TTC549 (cell line): ENCODE measurements around the gene COMMD1.
"Not testable (repeated sequence)": the region's sequence is repeated elsewhere in the genome, so short reads cannot be mapped to it uniquely, and the experiment has no call there.

ENCODE experiments used
- FAIRE-seq: peaks from 2 replicates; lab custom pipeline; 2012; peaks lifted over from hg19 to GRCh38; lab: Jason Lieb, UNC

COMMD1 gene

GRCh38 chr2:61905372-61906185, at the start of gene COMMD1:
Gene COMMD1 (plus strand): TSS chr2:61905674. CDS start chr2:61905679, 5 bp downstream.
- FAIRE-seq = no peak

DNA sequence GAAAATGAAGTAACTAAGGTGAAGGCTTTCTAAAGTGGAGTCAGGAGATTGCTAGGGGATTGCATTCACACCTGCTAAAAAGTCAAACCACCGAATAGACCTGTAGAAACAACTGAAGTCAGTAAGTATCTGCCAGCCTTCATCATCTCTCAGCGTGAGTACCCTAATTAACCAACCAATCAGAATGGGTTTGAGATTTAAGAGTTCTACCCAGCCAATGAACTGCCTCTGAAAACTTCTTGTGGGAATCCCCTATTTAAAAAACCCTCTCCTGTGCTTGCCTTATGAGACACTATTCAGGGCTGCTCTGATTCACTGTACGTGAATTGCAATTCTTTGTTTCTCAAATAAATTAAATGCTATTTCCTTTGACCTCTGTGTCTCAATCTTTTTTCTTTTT, 48.2 kb upstream of the COMMD1 start:
- no peak for FAIRE-seq

GRCh38 chr2:61862085-61862484, 43.4 kb upstream of the COMMD1 start:
- FAIRE-seq = no peak

- FAIRE-seq = not testable (repeated sequence)
Measured at GRCh38 chr2:61866482-61867089, 38.9 kb upstream of the COMMD1 start.

DNA sequence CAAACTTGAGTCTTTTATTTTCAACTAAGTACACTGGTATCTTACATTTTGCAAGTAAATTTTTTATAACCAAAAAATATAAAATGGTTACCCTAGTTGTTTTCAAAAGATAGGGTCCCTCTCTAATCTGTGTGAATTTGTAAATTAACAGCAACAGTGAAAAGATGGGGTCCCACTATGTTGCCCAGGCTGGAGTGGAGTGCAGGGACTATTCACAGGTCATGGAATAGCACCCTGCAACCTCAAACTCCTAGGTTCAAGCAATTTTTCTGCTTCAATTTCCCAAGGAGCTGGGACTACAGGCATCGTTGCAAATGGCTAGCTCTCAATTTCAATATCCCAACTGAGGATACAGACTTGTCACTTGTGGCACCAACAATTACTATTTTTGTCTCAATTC, 29.1 kb upstream of the COMMD1 start:
- no peak for FAIRE-seq

DNA sequence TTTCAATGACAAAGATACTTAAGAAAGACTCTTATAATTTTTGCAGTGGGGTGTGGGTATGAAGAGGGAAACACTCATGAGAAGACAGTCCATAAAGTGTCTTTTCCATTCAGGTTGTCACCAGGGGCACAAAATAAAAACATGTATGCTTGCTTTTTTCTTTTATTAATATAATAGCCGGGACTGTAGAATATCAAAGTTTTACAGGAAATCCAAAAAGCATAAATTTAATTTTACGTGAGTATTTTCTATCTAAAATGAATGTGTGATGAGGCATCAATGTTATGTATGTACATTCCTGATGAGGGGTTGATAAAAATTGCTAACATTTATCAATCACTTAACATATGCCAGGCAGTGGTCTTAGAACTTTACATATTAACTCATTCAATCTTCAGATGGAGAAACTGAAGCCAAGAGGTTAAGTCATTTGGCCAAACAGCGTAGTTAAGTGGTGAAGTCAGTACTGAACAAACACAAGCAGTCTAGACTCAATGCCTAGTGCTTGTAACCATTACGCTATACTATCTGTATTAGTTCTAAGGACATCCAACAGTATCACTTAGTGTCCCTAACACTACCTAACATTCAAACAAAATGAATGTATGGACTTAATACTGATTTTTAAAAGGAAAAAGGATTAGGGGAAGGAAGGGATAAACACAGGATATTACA, 27.8 kb upstream of the COMMD1 start:
- FAIRE-seq = no peak

DNA sequence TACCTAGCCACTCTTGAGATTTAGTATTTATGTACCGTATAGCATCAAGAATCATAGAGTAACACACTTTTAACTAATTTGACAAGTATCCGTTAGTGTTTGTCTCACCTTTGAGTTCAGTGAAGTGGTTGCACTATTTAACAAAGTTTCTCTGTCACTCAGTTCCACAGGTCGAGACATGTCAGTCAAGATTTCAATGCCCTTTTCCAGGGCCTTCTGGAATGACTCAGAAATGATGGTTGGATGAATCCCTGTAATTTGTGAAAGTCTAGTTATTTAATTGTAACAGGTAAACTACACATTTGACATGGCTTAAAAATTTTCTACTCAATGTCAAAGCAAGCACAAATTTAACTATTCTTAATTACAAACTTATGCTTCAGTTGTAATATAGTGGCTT, 26.7 kb upstream of the COMMD1 start:
- no peak for FAIRE-seq

GRCh38 chr2:61879351-61879750, 26.1 kb upstream of the COMMD1 start:
- not testable (repeated sequence) for FAIRE-seq

- FAIRE-seq = no peak
Measured at GRCh38 chr2:61882850-61883249, 22.6 kb upstream of the COMMD1 start.

DNA sequence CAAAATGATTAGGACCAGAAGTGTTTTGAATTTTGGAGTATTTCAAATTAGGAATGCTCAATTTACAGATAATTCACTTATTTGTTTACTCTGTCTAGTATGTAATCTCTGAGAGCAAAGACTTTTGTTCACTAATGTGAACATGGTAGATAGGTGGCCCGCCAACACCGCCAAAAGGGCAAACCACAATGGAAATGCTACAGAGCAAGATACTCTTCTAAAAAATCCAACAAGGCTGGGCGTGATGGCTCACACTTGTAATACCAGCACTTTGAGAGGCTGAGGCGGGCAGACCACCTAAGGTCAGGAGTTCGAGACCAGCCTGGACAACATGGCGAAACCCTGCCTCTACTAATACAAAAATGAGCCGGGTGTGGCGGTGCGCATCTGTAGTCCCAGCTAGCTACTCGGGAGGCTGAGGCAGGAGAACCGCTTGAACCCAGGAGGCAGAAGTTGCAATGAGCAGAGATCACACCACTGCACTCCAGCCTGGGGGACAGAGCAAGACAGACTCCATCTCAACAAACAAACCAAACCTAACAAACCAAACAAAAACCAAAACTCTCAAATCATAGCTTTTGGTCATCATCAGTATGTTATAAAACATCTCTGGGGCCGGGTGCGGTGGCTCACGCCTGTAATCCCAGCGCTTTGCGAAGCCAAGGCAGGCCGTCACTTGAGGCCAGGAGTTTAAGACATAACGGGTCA, 19.4 kb upstream of the COMMD1 start:
- no peak for FAIRE-seq

- no peak for FAIRE-seq
Measured at GRCh38 chr2:61887717-61888266, 17.7 kb upstream of the COMMD1 start.

DNA sequence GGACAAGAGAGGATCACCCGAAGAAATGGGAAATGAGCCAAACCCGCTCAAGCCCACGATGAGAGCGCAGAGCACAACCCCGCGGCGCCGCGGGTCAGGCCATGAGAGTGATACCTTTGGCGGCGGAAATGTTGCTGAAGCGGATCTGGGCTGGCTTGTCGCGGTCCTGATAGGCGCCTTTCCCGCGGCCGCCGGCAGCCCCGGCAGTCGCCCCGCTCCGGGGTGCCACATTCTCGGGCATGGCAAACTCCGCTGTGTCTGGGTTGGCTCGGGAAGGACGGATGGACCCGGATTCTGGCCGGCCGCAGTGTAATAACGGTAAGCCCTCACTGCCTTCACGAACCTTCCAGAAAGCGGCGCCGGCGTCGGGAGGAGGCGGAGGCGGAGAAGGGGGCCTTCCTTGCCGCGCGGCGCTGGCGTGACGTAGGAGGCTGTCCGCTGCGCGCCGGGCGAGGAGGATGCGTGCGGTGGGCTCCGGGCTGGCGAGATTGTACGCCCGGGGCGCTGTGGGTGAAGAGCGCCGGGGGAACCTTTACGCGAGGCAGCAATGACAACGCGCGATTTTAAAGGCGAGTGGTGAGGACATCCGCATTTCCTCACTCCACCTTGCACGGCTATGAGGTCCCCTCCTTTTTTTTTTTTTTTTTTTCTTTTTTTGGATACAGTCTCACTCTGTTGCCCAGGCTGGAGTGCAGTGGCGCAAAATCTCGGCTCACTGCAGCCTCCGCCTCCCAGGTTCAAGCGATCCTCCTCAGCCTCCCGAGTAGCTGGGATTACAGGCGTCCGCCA, 17.0 kb upstream of the COMMD1 start, which contains the start of gene CCT4:
Gene CCT4 (minus strand): TSS at position 390 of the 789 bp plus-strand sequence. CDS start 149 bp downstream, at position 241.
- FAIRE-seq = no peak

DNA sequence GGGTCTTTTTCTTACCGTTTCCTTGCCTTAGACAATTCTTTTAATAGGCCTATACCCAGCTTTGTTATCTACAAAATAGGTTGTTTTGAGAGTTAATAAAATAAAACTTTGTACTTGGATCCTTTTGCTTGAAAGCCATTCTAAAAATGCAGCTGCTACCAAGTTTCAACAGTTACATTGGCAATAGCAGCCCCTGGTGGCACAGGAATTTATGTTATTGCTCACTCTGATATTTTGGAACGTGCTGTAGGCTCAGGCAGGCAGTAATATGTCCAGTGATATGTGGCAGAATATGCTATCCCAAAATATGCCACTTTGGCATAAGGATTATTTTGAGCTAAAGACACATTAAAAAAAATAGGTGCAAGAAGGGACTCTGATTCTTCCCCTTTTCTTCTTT, 6.7 kb upstream of the COMMD1 start:
- FAIRE-seq = peak; percentile 62

DNA sequence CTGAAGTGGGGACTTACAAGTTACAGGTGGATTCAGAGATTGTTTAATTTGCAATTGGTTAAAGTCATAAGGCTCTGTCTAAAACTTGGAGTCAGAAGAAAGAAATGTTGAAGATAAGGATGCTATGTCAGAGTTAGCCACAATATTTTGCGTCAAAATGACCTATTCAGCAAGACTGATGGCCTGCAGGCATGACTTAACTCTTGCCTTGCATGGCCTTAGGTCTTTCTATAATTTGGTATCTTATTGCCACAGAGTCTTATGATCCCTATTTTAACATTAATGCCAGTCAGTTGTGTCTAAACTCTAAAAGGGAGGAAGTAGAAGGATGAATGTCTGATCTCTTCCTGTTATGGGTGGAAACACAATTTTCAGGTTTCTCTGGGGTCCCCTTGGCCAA, 5.2 kb upstream of the COMMD1 start:
- FAIRE-seq = no peak

DNA sequence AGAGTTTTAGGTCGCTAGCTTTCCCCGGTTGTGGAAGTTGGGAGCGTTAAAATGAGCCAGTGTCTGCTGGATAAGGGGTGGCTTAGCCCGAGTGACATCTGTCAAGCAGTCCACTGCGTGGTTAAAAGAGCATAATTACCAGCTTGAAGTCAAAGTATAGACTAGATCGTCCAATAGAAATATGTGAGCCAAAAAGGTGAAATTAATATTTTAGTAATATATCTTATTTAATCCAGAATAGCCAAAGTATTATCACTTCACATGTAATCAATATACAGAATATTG, 654 bp downstream of the COMMD1 start:
- no peak for FAIRE-seq

- no peak for FAIRE-seq
Measured at GRCh38 chr2:61909116-61909515, 3.6 kb downstream of the COMMD1 start.

- no peak for FAIRE-seq
Measured at GRCh38 chr2:61910603-61911002, 5.1 kb downstream of the COMMD1 start.

GRCh38 chr2:61911510-61911909, 6.0 kb downstream of the COMMD1 start:
- no peak for FAIRE-seq

DNA sequence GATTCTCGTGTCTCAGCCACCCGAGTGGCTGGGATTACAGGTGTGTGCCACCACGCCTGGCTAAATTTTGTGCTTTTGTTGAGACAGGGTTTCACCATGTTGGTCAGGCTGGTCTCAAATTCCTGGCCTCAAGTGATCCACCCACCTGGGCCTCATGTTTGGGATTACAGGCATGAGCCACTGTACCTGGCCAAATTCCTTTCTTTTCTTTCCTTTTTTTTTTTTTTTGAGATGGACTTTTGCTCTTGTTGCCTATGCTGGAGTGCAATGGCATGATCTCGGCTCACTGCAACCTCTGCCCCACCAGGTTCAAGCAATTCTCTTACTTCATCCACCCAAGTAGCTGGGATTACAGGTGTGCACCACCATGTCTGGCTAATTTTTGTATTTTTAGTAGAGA, 9.3 kb downstream of the COMMD1 start:
- FAIRE-seq = not testable (repeated sequence)

DNA sequence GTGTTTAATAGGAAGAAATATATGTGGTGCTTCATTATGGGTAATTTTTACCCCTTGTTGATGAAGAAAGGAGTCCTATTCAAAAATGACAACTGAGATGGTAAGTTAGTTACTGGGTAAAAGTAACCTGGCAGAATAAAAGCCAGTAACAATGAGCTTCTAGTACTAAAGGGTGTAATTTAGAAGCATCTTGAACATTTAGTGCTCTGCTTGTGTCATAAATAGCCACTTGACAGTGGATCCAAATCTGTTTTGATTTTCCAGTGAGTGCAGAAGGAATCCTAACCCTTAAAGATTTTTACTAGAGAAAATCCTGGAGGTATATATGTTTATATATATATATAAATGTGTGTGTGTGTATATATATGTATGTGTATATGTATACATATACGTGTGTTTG, 15.1 kb downstream of the COMMD1 start:
- no peak for FAIRE-seq

GRCh38 chr2:61922714-61923113, 17.2 kb downstream of the COMMD1 start:
- FAIRE-seq = no peak
